HAP-1 (cell line): ENCODE data around the gene PLCD1.

Experiments
- DNase-seq, 2 experiments: peaks; one replicate each; pipeline ENCODE4 v3.0.0-alpha.2; 2016 to 2020; ENCODE audit warnings: low spot score in 2 of 2
- H3K27me3 ChIP-seq: fragments of 250-450 bp; sonication (Bioruptor Pico); 2 replicates; pipeline ENCODE4 v1.5.1; 2020; ENCODE audit warnings: low read depth, mild to moderate bottlenecking, moderate library complexity
- H3K36me3 ChIP-seq: fragments of 250-450 bp; sonication (Bioruptor Pico); replicated peaks from 2 replicates; pipeline ENCODE4 v1.5.1; 2020; ENCODE audit warnings: mild to moderate bottlenecking
- H3K4me1 ChIP-seq: fragments of 250-450 bp; sonication (Bioruptor Pico); 2 replicates; pipeline ENCODE4 v1.5.1; 2020; ENCODE audit warnings: mild to moderate bottlenecking
- H3K4me3 ChIP-seq: fragments of 250-450 bp; sonication (Bioruptor Pico); 2 replicates; pipeline ENCODE4 v1.5.1; 2020; ENCODE audit warnings: mild to moderate bottlenecking, moderate library complexity
- H3K9me3 ChIP-seq: fragments of 250-450 bp; sonication (Bioruptor Pico); 2 replicates; pipeline ENCODE4 v1.5.1; 2020; ENCODE audit warnings: mild to moderate bottlenecking, moderate library complexity
- in situ Hi-C: fragments of 300-500 bp; cut with MboI; formaldehyde crosslinking; loops from 3 replicates; pipeline ENCODE4 v1.14.3; 2020; ENCODE audit warnings: low sequenced_read_pairs, inconsistent platforms, mixed read lengths

Gene PLCD1

GRCh38 chr3:38006031-38006430, 23.4 kb downstream of the PLCD1 start:
- no peak for DNase-seq
- Histone ChIP-seq H3K4me1 (no peaks in the 10 kb centered on the region), H3K9me3 (no peaks in the 10 kb centered on the region), H3K36me3 (peaks cover 18% of the 10 kb centered on the region), H3K4me3 (no peak overlapping the region), H3K27me3 (no peaks in the 10 kb centered on the region)
- in situ Hi-C loops = no loop called here

- in situ Hi-C loops = no loop called here
- peaks cover 18% of the 10 kb centered on the region for H3K36me3 ChIP-seq
- H3K27me3 ChIP-seq = no peaks in the 10 kb centered on the region
- no peaks in the 10 kb centered on the region for H3K9me3 ChIP-seq
- no peak for DNase-seq
- H3K4me1 ChIP-seq = no peaks in the 10 kb centered on the region
- H3K4me3 ChIP-seq = no peak overlapping the region
Observed at GRCh38 chr3:38005076-38006020, 24.1 kb downstream of the PLCD1 start.

- Histone ChIP-seq H3K4me1 (no peaks in the 10 kb centered on the region), H3K36me3 (peaks cover 21% of the 10 kb centered on the region), H3K27me3 (no peaks in the 10 kb centered on the region), H3K4me3 (no peak overlapping the region), H3K9me3 (no peaks in the 10 kb centered on the region)
- in situ Hi-C loops = no loop called here
- peak; percentile 29 to 77 for DNase-seq
Observed at GRCh38 chr3:38004415-38005075, 24.9 kb downstream of the PLCD1 start.

GRCh38 chr3:38003817-38004414, 25.5 kb downstream of the PLCD1 start:
- Histone ChIP-seq H3K9me3 (no peaks in the 10 kb centered on the region), H3K27me3 (no peaks in the 10 kb centered on the region), H3K4me1 (no peaks in the 10 kb centered on the region), H3K4me3 (no peak overlapping the region), H3K36me3 (peaks cover 22% of the 10 kb centered on the region)
- in situ Hi-C loops = no loop called here
- DNase-seq = no peak

- no peak overlapping the region for H3K4me3 ChIP-seq
- no peaks in the 10 kb centered on the region for H3K4me1 ChIP-seq
- H3K27me3 ChIP-seq = no peaks in the 10 kb centered on the region
- no peaks in the 10 kb centered on the region for H3K9me3 ChIP-seq
- in situ Hi-C loops = no loop called here
- H3K36me3 ChIP-seq = peaks cover 22% of the 10 kb centered on the region
- peak; percentile 8 to 79 for DNase-seq
Observed at GRCh38 chr3:38003371-38003816, 26.0 kb downstream of the PLCD1 start.

- Histone ChIP-seq H3K4me1 (no peaks in the 10 kb centered on the region), H3K27me3 (no peaks in the 10 kb centered on the region), H3K36me3 (peaks cover 19% of the 10 kb centered on the region), H3K4me3 (no peak overlapping the region), H3K9me3 (no peaks in the 10 kb centered on the region)
- no peak for DNase-seq
- in situ Hi-C loops = no loop called here
Observed at GRCh38 chr3:38002940-38003339, 26.5 kb downstream of the PLCD1 start.

GRCh38 chr3:38002291-38002876, 27.1 kb downstream of the PLCD1 start:
- H3K27me3 ChIP-seq = no peaks in the 10 kb centered on the region

GRCh38 chr3:38001456-38002081, 27.9 kb downstream of the PLCD1 start:
- H3K4me1 ChIP-seq = no peaks in the 10 kb centered on the region; the same call in none of the 2 replicates
- no peaks in the 10 kb centered on the region for H3K27me3 ChIP-seq
- no peaks in the 10 kb centered on the region for H3K9me3 ChIP-seq
- peaks cover 15% of the 10 kb centered on the region for H3K36me3 ChIP-seq
- in situ Hi-C loops = no loop called here
- no peak overlapping the region for H3K4me3 ChIP-seq
- no peak for DNase-seq

More at GRCh38 chr3:38002291-38002876, 27.1 kb downstream of the PLCD1 start:
- in situ Hi-C loops = no loop called here
- H3K36me3 ChIP-seq = peaks cover 13% of the 10 kb centered on the region
- H3K4me3 ChIP-seq = no peak overlapping the region
- H3K9me3 ChIP-seq = no peaks in the 10 kb centered on the region
- H3K4me1 ChIP-seq = no peaks in the 10 kb centered on the region
- no peak for DNase-seq

- Histone ChIP-seq H3K4me1 (no peaks in the 10 kb centered on the region; the same call in none of the 2 replicates), H3K36me3 (peaks cover 15% of the 10 kb centered on the region), H3K9me3 (no peaks in the 10 kb centered on the region), H3K27me3 (no peaks in the 10 kb centered on the region), H3K4me3 (no peak overlapping the region)
- in situ Hi-C loops = no loop called here
- no peak for DNase-seq
Observed at GRCh38 chr3:38000965-38001455, 28.4 kb downstream of the PLCD1 start.

- no peaks in the 10 kb centered on the region for H3K27me3 ChIP-seq
- in situ Hi-C loops = no loop called here
- DNase-seq = no peak
- H3K4me1 ChIP-seq = peaks cover 1% of the 10 kb centered on the region
- H3K4me3 ChIP-seq = no peak overlapping the region
- no peaks in the 10 kb centered on the region for H3K9me3 ChIP-seq
- peaks cover 15% of the 10 kb centered on the region for H3K36me3 ChIP-seq
Observed at GRCh38 chr3:38000242-38000916, 29.1 kb downstream of the PLCD1 start.

- Histone ChIP-seq H3K4me1 (peaks cover 5% of the 10 kb centered on the region), H3K36me3 (peaks cover 15% of the 10 kb centered on the region), H3K9me3 (no peaks in the 10 kb centered on the region), H3K4me3 (no peak overlapping the region), H3K27me3 (no peaks in the 10 kb centered on the region)
- in situ Hi-C loops = no loop called here
- no peak for DNase-seq
Observed at GRCh38 chr3:37999836-38000235, 29.6 kb downstream of the PLCD1 start.

GRCh38 chr3:37997791-37998370, 31.6 kb downstream of the PLCD1 start:
- in situ Hi-C loops = no loop called here
- Histone ChIP-seq H3K27me3 (no peaks in the 10 kb centered on the region), H3K9me3 (no peaks in the 10 kb centered on the region), H3K36me3 (peaks cover 12% of the 10 kb centered on the region), H3K4me1 (peaks cover 14% of the 10 kb centered on the region), H3K4me3 (no peak overlapping the region)
- no peak for DNase-seq
